Sigmoid colon (tissue), 7 donors: Measurements from ENCODE around the gene DHRS11. TPM values are rescaled to one million over a fixed set of nuclear protein-coding genes. Genes with fewer than 3 reads are reported as not detected.

Experiments
- DNase-seq: peaks from one replicate; pipeline ENCODE4 v3.0.0-alpha.2; 2019
- H3K27ac ChIP-seq, 4 donors: fragments of 200-600 bp; sonication (generic); one replicate each; pipeline ENCODE4 v1.5.1; 2016 to 2019; ENCODE audit warnings: mild to moderate bottlenecking in 1 of 4
- H3K27me3 ChIP-seq, 3 donors: fragments of 200-600 bp; sonication (generic); one replicate each; pipeline ENCODE4 v1.5.1; 2019; ENCODE audit warnings: mild to moderate bottlenecking in 1 of 3
- H3K36me3 ChIP-seq, 4 donors: fragments of 200-600 bp; sonication (generic); one replicate each; pipeline ENCODE4 v1.5.1; 2016 to 2019
- H3K4me1 ChIP-seq, 4 donors: fragments of 200-600 bp; sonication (generic); one replicate each; pipeline ENCODE4 v1.5.1; 2017 to 2019
- H3K4me3 ChIP-seq, 4 donors: fragments of 200-600 bp; sonication (generic); one replicate each; pipeline ENCODE4 v1.5.1; 2017 to 2019; ENCODE audit warnings: mild to moderate bottlenecking in 2 of 4, moderate library complexity in 1 of 4
- H3K9me3 ChIP-seq, 4 donors: fragments of 200-600 bp in 3 of 4; sonication (generic) in 3 of 4; one replicate each; pipeline versions ENCODE4 v1.5.1 to v1.6.1; 2013 to 2019
- CTCF ChIP-seq, 4 experiments: fragments of 450-650 bp in 3 of 4; fragments of 200-600 bp in 1 of 4; IDR thresholded peaks; one replicate each; pipeline ENCODE4 v1.5.1; 2016 to 2019; ENCODE audit warnings: antibody characterized with exemption in 4 of 4, mild to moderate bottlenecking in 3 of 4, moderate library complexity in 2 of 4
- EP300 ChIP-seq, 4 donors: sonication (generic); formaldehyde crosslinking; IDR thresholded peaks; one replicate each; pipeline ENCODE4 v1.6.1; 2017; ENCODE audit warnings: antibody characterized with exemption in 4 of 4
- POLR2A ChIP-seq, 2 donors: fragments of 450-650 bp; IDR thresholded peaks; one replicate each; pipeline ENCODE4 v1.6.1; 2016; ENCODE audit warnings: antibody characterized with exemption in 2 of 2, mild to moderate bottlenecking in 2 of 2, moderate library complexity in 2 of 2
- POLR2AphosphoS5 ChIP-seq, 4 donors: sonication (generic); formaldehyde crosslinking; IDR thresholded peaks; one replicate each; pipeline ENCODE4 v1.6.1; 2017; ENCODE audit warnings: antibody characterized with exemption in 4 of 4
- WGBS, 2 donors: extraction: QIAGEN DNeasy Blood & Tissue Kit; methylation state at CpG; one replicate each; pipeline ENCODE4 v1.1.7; 2013; 5-methylcytosine and 5-hydroxymethylcytosine counted together
- intact Hi-C: fragments of 100-400 bp; cut with DNase I; formaldehyde crosslinking; loops from one replicate; pipeline ENCODE4 v1.15.1; 2023
- polyA plus RNA-seq, 3 donors: library from polyadenylated mRNA; stranded (reverse); fragments of 200-250 nt; gene quantifications; one replicate each; pipeline ENCODE4 v1.2.3, GENCODE V29; 2013
- total RNA-seq, 4 donors: library from RNA; depleted of rRNA; stranded (reverse); fragments of >200 nt; gene quantifications; one replicate each; pipeline ENCODE4 v1.1.0, GENCODE V29; 2016
- donor health status: healthy with polysubstance abuse.
- donor health status: Bipolar disorder and iron deficiency.
- donor health status: healthy.

DHRS11 gene
- total and polyA plus RNA-seq, 7 donors, result 4.3 to 239 (median 8.9) TPM

- Histone ChIP-seq H3K4me1 (peaks cover 0 to 53% (median 50%) of the 10 kb centered on the region in 4 donors), H3K27me3 (no peaks in the 10 kb centered on the region), H3K36me3 (no peaks in the 10 kb centered on the region), H3K4me3 (peak overlapping the region; percentile 68 to 96 (median 92)), H3K27ac (peak overlapping the region; percentile 95 to 100 (median 98)), H3K9me3 (no peaks in the 10 kb centered on the region)
- TF ChIP-seq POLR2AphosphoS5 (IDR thresholded peaks at IDR 0.05) (no peak), EP300 (IDR thresholded peaks at IDR 0.05) (no peak), POLR2A (IDR thresholded peaks at IDR 0.05) (no peak), CTCF (IDR thresholded peaks at IDR 0.05) (no peak)
- intact Hi-C loops, result loop anchor here (2.0 to 10.0 kb wide), 2 partner anchors 56 to 1300 kb away; partner anchors contain the start of genes MRM1 and SLFN5
- WGBS, 2 donors, result 0 to 1% methylated on average over 38 of the region's 38 CpGs
- no peak for DNase-seq
These were observed 46.6 kb upstream of the DHRS11 start for GRCh38 chr17:36545077-36545464.

- peak; percentile 99 for DNase-seq
- Histone ChIP-seq H3K36me3 (no peaks in the 10 kb centered on the region), H3K4me3 (peak overlapping the region; percentile 68 to 96 (median 92)), H3K27ac (peak overlapping the region; percentile 95 to 100 (median 98)), H3K4me1 (peaks cover 0 to 60% (median 54%) of the 10 kb centered on the region in 4 donors), H3K9me3 (no peaks in the 10 kb centered on the region), H3K27me3 (no peaks in the 10 kb centered on the region)
- intact Hi-C loops, result loop anchor here (2.0 to 10.0 kb wide), 2 partner anchors 55 to 1301 kb away; partner anchors contain the start of genes MRM1 and SLFN5
- peak; percentile 73 to 79 for TF ChIP-seq POLR2A (IDR thresholded peaks at IDR 0.05)
- TF ChIP-seq EP300 (IDR thresholded peaks at IDR 0.05), result no peak
- TF ChIP-seq POLR2AphosphoS5 (IDR thresholded peaks at IDR 0.05), result peak; percentile 81 to 95 (median 92)
- WGBS, 2 donors, result 1% methylated on average over 60 of the region's 60 CpGs
These were observed 45.9 kb upstream of the DHRS11 start for GRCh38 chr17:36545465-36546417.

- no peak for DNase-seq
- H3K4me3 ChIP-seq, result peak overlapping the region; percentile 68 to 96 (median 92)
- intact Hi-C loops, result loop anchor here (10.0 kb wide), 1 partner anchor 1302 kb away; the partner anchor contains the start of gene SLFN5
- no peaks in the 10 kb centered on the region for H3K27me3 ChIP-seq
- 3 to 8% methylated on average over 7 of the region's 7 CpGs for WGBS, 2 donors
- H3K27ac ChIP-seq, result peak overlapping the region; percentile 95 to 100 (median 98)
- H3K4me1 ChIP-seq, result peaks cover 0 to 65% (median 54%) of the 10 kb centered on the region in 4 donors
- no peaks in the 10 kb centered on the region for H3K36me3 ChIP-seq
- TF ChIP-seq EP300 (IDR thresholded peaks at IDR 0.05) (no peak), POLR2AphosphoS5 (IDR thresholded peaks at IDR 0.05) (no peak), CTCF (IDR thresholded peaks at IDR 0.05) (no peak), POLR2A (IDR thresholded peaks at IDR 0.05) (no peak)
- no peaks in the 10 kb centered on the region for H3K9me3 ChIP-seq
These were observed 45.1 kb upstream of the DHRS11 start for GRCh38 chr17:36546418-36547093.

- Histone ChIP-seq H3K4me3 (peak overlapping the region in 1 of 4 donors; percentile 91), H3K27ac (peak overlapping the region in 2 of 4 donors; percentile 13 to 49), H3K9me3 (no peaks in the 10 kb centered on the region), H3K4me1 (peaks cover 0 to 69% (median 59%) of the 10 kb centered on the region in 4 donors), H3K36me3 (no peaks in the 10 kb centered on the region), H3K27me3 (no peaks in the 10 kb centered on the region)
- DNase-seq, result no peak
- TF ChIP-seq POLR2A (IDR thresholded peaks at IDR 0.05) (no peak), POLR2AphosphoS5 (IDR thresholded peaks at IDR 0.05) (no peak)
- intact Hi-C loops, result loop anchor here (10.0 kb wide), 1 partner anchor 1303 kb away; the partner anchor contains the start of gene SLFN5
These were observed 43.9 kb upstream of the DHRS11 start for GRCh38 chr17:36547776-36548175.

GRCh38 chr17:36550491-36551417 lies 40.9 kb upstream of the DHRS11 start:
- H3K27me3 ChIP-seq, result no peaks in the 10 kb centered on the region
- 66 to 68% methylated on average over 8 of the region's 8 CpGs for WGBS, 2 donors
- peaks cover 0 to 83% (median 62%) of the 10 kb centered on the region in 4 donors for H3K4me1 ChIP-seq
- TF ChIP-seq CTCF (IDR thresholded peaks at IDR 0.05) (no peak), EP300 (IDR thresholded peaks at IDR 0.05) (no peak), POLR2A (IDR thresholded peaks at IDR 0.05) (no peak), POLR2AphosphoS5 (IDR thresholded peaks at IDR 0.05) (no peak)
- no peak overlapping the region for H3K4me3 ChIP-seq
- peaks cover 0 to 12% (median 5%) of the 10 kb centered on the region in 4 donors for H3K36me3 ChIP-seq
- intact Hi-C loops, result no loop called here
- H3K27ac ChIP-seq, result no peak overlapping the region
- H3K9me3 ChIP-seq, result no peaks in the 10 kb centered on the region
- no peak for DNase-seq
